Measurements from ENCODE around the gene MYH3. TPM values are rescaled to one million over a fixed set of nuclear protein-coding genes. Genes with fewer than 3 reads are reported as not detected.

Gene MYH3
- total and polyA plus RNA-seq, 8 donors = 0.45 to 8.3 (median 3.2) TPM

DNA sequence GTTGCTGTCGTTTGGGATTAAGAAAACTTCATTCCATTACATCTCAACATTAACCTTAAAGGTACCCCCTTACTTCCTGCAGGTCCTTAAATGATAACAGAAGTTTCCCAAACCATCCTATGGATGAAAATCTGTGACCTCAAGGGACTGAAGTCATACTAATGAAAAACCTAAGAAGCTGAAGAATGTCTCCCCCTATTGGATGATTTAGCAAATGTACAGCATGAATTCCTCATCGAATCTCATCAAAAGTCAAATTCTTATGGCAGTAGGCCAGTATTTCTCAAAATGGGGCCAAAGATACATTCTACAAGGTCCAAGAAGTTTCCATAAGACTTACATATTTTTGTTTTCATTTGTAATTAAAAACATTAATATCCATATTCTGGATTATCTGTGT, 26.7 kb upstream of the MYH3 start:
- H3K9me3 ChIP-seq = no peaks in the 10 kb centered on the region
- WGBS, 5 donors = 45 to 82% (median 65%) methylated on average over 2 of the region's 2 CpGs
- no peaks in the 10 kb centered on the region for H3K27me3 ChIP-seq
- no peak for TF ChIP-seq POLR2A (IDR thresholded peaks at IDR 0.05)
- TF ChIP-seq, protein P1, sequence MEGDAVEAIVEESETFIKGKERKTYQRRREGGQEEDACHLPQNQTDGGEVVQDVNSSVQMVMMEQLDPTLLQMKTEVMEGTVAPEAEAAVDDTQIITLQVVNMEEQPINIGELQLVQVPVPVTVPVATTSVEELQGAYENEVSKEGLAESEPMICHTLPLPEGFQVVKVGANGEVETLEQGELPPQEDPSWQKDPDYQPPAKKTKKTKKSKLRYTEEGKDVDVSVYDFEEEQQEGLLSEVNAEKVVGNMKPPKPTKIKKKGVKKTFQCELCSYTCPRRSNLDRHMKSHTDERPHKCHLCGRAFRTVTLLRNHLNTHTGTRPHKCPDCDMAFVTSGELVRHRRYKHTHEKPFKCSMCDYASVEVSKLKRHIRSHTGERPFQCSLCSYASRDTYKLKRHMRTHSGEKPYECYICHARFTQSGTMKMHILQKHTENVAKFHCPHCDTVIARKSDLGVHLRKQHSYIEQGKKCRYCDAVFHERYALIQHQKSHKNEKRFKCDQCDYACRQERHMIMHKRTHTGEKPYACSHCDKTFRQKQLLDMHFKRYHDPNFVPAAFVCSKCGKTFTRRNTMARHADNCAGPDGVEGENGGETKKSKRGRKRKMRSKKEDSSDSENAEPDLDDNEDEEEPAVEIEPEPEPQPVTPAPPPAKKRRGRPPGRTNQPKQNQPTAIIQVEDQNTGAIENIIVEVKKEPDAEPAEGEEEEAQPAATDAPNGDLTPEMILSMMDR (IDR thresholded peaks at IDR 0.05) = peak in 1 of 7 experiments; percentile 17
- TF ChIP-seq EP300 (IDR thresholded peaks at IDR 0.05) = no peak
- TF ChIP-seq POLR2AphosphoS5 (IDR thresholded peaks at IDR 0.05) = no peak
- H3K36me3 ChIP-seq = peaks cover 35 to 98% (median 84%) of the 10 kb centered on the region in 4 donors
- peak in 1 of 2 donors; percentile 18 for DNase-seq
- no peak overlapping the region for H3K27ac ChIP-seq
- intact Hi-C loops (cut with DNase I; ENCODE audit: low total_unique reads) = no loop called here
- no peak overlapping the region for H3K4me3 ChIP-seq
- peaks cover 0 to 4% (median 0%) of the 10 kb centered on the region in 4 donors for H3K4me1 ChIP-seq

DNA sequence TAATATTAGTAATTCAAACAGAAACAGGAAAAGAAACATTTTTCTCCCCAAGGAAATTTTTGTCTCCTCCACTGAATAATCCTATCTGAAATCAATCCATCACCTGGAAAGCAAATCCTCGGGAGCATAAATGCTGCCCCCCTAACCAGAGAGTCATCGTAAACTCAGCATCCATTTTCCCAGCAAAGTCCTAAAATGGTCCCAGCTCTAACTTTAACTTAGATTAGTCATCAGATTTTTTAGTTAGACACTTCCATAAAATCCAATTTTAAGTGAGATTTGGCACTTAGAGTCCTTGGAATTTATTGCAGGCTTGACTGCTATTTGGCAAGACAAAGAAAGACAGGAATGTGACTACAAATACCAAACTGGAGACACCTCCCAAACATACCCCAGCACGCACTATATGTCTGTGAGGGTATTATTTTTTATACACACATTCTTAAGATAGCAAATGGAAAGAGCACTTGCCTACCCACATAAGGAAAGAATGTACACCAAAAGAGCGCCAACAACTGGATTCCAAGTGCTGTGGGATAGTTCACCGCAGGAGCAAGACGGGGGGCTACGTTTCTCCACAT, 24.8 kb upstream of the MYH3 start:
- intact Hi-C loops (cut with DNase I; ENCODE audit: low total_unique reads) = no loop called here
- TF ChIP-seq, protein P1 (IDR thresholded peaks at IDR 0.05) = no peak
- TF ChIP-seq POLR2AphosphoS5 (IDR thresholded peaks at IDR 0.05) = no peak
- no peak for TF ChIP-seq POLR2A (IDR thresholded peaks at IDR 0.05)
- TF ChIP-seq EP300 (IDR thresholded peaks at IDR 0.05) = no peak

DNA sequence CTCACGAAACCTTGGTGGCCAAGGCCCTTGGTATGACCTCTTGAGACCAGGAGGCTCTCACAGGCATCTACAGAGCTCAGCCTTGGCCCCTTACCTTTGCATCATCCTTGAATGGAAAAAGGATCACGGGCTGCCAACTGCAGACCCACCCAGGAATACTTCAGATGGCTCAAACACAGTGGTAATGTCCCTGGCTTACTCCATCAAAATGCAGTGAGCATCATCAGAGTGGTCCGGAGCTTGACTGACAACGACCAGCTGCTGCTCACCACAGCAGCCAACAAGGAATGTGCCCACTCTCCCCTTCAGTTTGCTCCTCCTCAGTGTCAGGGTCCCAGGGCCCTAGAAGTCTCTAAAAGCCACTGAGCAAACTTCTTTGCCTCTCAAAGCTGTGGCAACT, 17.6 kb upstream of the MYH3 start:
- peaks cover 15 to 63% (median 57%) of the 10 kb centered on the region in 4 donors for H3K36me3 ChIP-seq
- no peaks in the 10 kb centered on the region for H3K27me3 ChIP-seq
- intact Hi-C loops (cut with DNase I; ENCODE audit: low total_unique reads) = no loop called here
- no peaks in the 10 kb centered on the region for H3K9me3 ChIP-seq
- DNase-seq = no peak
- H3K27ac ChIP-seq = no peak overlapping the region
- H3K4me3 ChIP-seq = no peak overlapping the region
- WGBS, 5 donors = 88 to 99% (median 93%) methylated on average over 2 to 4 of the region's 4 CpGs
- TF ChIP-seq POLR2A (IDR thresholded peaks at IDR 0.05) = no peak
- TF ChIP-seq POLR2AphosphoS5 (IDR thresholded peaks at IDR 0.05) = no peak
- TF ChIP-seq, protein P1 (IDR thresholded peaks at IDR 0.05) = no peak
- TF ChIP-seq EP300 (IDR thresholded peaks at IDR 0.05) = no peak
- H3K4me1 ChIP-seq = no peaks in the 10 kb centered on the region

More for the DNA sequence above, 24.8 kb upstream of the MYH3 start:
- Histone ChIP-seq H3K27me3 (no peaks in the 10 kb centered on the region), H3K36me3 (peaks cover 41 to 100% (median 94%) of the 10 kb centered on the region in 4 donors), H3K4me3 (no peak overlapping the region), H3K9me3 (no peaks in the 10 kb centered on the region), H3K27ac (no peak overlapping the region), H3K4me1 (peaks cover 0 to 4% (median 0%) of the 10 kb centered on the region in 4 donors)
- WGBS, 5 donors = 68 to 93% (median 82%) methylated on average over 7 of the region's 7 CpGs
- peak in 1 of 2 donors; percentile 14 for DNase-seq

DNA sequence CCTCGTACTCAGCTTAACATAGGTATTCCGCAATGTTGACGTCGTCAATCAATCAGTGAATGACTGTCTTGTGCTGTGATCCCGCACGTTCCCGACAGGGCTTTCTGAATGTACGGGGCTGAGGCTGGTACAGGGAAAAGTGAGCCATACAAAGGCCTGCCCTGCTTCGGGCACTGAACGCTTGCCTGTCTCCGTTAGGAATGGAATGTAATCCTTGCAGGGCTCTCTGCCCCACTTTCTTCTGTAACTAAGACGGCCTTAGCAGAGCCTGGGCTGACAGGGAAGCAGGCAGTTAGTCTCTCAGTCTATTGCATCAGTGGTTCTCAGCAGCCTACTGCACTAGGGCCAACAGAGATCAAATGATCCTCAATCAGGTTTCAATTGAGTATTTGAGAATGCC, 16.2 kb upstream of the MYH3 start:
- no peak overlapping the region for H3K27ac ChIP-seq
- H3K27me3 ChIP-seq = no peaks in the 10 kb centered on the region
- peaks cover 5 to 49% (median 44%) of the 10 kb centered on the region in 4 donors for H3K36me3 ChIP-seq
- DNase-seq = no peak
- H3K4me1 ChIP-seq = no peaks in the 10 kb centered on the region
- H3K9me3 ChIP-seq = no peaks in the 10 kb centered on the region
- TF ChIP-seq, protein P1 (IDR thresholded peaks at IDR 0.05) = no peak
- no peak for TF ChIP-seq EP300 (IDR thresholded peaks at IDR 0.05)
- no peak for TF ChIP-seq POLR2AphosphoS5 (IDR thresholded peaks at IDR 0.05)
- TF ChIP-seq POLR2A (IDR thresholded peaks at IDR 0.05) = no peak
- WGBS, 5 donors = 78 to 93% (median 90%) methylated on average over 11 to 12 of the region's 12 CpGs
- no peak overlapping the region for H3K4me3 ChIP-seq
- intact Hi-C loops (cut with DNase I; ENCODE audit: low total_unique reads) = no loop called here
